Measurements from ENCODE around the gene B4GALT1.

The B4GALT1 gene

GRCh38 chr9:33167084-33167971 is at the start of gene B4GALT1:
B4GALT1 (minus strand) TSS chr9:33167336; CDS start chr9:33167169, 167 bp downstream.
- DNase-seq (ENCODE audit: low read depth, low spot score) = peak; percentile 98

- DNase-seq (ENCODE audit: low read depth, low spot score) = no peak
Observed at GRCh38 chr9:33211695-33212393, 44.7 kb upstream of the B4GALT1 start.

GRCh38 chr9:33210006-33210715 is 43.0 kb upstream of the B4GALT1 start:
- no peak for DNase-seq (ENCODE audit: low read depth, low spot score)

- no peak for DNase-seq (ENCODE audit: low read depth, low spot score)
Observed at GRCh38 chr9:33209394-33209793, 42.3 kb upstream of the B4GALT1 start.

GRCh38 chr9:33202552-33203201 is 35.5 kb upstream of the B4GALT1 start:
- peak; percentile 51 for DNase-seq (ENCODE audit: low read depth, low spot score)

GRCh38 chr9:33202018-33202417 is 34.9 kb upstream of the B4GALT1 start:
- no peak for DNase-seq (ENCODE audit: low read depth, low spot score)

GRCh38 chr9:33198165-33198564 is 31.0 kb upstream of the B4GALT1 start:
- peak; percentile 77 for DNase-seq (ENCODE audit: low read depth, low spot score)

GRCh38 chr9:33197279-33198152 is 30.4 kb upstream of the B4GALT1 start:
- DNase-seq (ENCODE audit: low read depth, low spot score) = no peak

GRCh38 chr9:33196736-33197135 is 29.6 kb upstream of the B4GALT1 start:
- DNase-seq (ENCODE audit: low read depth, low spot score) = no peak

- no peak for DNase-seq (ENCODE audit: low read depth, low spot score)
Observed at GRCh38 chr9:33193818-33194217, 26.7 kb upstream of the B4GALT1 start.

- DNase-seq (ENCODE audit: low read depth, low spot score) = no peak
Observed at GRCh38 chr9:33192493-33193255, 25.5 kb upstream of the B4GALT1 start.

GRCh38 chr9:33190021-33190705 is 23.0 kb upstream of the B4GALT1 start:
- no peak for DNase-seq (ENCODE audit: low read depth, low spot score)

GRCh38 chr9:33189331-33189791 is 22.2 kb upstream of the B4GALT1 start:
- no peak for DNase-seq (ENCODE audit: low read depth, low spot score)

- no peak for DNase-seq (ENCODE audit: low read depth, low spot score)
Observed at GRCh38 chr9:33188711-33189110, 21.6 kb upstream of the B4GALT1 start.

- DNase-seq (ENCODE audit: low read depth, low spot score) = peak; percentile 61
Observed at GRCh38 chr9:33187519-33188218, 20.5 kb upstream of the B4GALT1 start.

GRCh38 chr9:33186457-33187168 is 19.5 kb upstream of the B4GALT1 start:
- no peak for DNase-seq (ENCODE audit: low read depth, low spot score)

GRCh38 chr9:33185858-33186257 is 18.7 kb upstream of the B4GALT1 start:
- DNase-seq (ENCODE audit: low read depth, low spot score) = no peak

- DNase-seq (ENCODE audit: low read depth, low spot score) = no peak
Observed at GRCh38 chr9:33185406-33185805, 18.3 kb upstream of the B4GALT1 start.

Data from astrocyte of the hippocampus (primary cell).